HCEC 1CT (cell line): ENCODE measurements around the gene FRAT2.
"Not testable (repeated sequence)": the region's sequence is repeated elsewhere in the genome, so short reads cannot be mapped to it uniquely, and the experiment has no call there.

Source experiments
- DNase-seq: peaks from one replicate; pipeline ENCODE4 v3.0.0-alpha.2; 2017

The FRAT2 gene

DNA sequence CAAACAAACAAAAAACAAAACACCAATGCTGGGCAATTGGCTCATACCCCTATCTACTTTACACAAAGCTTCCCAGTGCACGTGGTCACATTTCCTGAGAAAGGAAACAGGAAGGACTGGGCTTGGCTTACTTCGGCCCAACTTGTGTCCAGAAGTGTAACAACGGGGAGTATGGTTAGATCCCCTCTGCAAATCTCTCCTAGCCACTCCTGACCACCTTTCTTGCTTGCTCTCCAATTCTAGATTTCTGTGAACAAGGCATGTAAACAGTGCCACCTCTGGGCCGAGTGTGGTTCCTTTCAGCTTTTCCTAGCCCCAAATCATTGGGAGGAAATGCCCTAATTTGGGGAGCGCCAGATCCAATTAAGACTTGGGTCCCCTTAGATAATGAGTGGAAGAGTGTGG is 21.0 kb upstream of the FRAT2 start:
- no peak for DNase-seq

DNA sequence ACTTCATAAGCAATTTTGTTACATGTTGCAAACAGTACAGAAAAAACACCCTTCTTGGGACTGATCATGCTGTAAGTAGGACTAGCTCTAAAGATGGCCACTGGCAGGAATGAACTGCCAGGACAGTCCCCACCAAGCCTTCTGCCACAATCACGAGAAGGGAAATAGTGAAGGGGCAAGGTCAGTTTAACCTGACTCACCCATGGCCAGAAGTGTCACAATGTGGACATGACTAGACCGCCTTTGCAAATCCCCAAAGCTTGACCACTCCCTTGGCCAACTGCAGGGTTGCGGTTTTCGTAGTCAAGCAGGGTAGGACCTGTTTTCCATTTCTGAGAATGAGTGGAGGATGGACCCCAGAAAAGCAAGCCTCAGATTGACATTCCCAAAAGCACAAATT is 19.4 kb upstream of the FRAT2 start:
- DNase-seq, result no peak

DNA sequence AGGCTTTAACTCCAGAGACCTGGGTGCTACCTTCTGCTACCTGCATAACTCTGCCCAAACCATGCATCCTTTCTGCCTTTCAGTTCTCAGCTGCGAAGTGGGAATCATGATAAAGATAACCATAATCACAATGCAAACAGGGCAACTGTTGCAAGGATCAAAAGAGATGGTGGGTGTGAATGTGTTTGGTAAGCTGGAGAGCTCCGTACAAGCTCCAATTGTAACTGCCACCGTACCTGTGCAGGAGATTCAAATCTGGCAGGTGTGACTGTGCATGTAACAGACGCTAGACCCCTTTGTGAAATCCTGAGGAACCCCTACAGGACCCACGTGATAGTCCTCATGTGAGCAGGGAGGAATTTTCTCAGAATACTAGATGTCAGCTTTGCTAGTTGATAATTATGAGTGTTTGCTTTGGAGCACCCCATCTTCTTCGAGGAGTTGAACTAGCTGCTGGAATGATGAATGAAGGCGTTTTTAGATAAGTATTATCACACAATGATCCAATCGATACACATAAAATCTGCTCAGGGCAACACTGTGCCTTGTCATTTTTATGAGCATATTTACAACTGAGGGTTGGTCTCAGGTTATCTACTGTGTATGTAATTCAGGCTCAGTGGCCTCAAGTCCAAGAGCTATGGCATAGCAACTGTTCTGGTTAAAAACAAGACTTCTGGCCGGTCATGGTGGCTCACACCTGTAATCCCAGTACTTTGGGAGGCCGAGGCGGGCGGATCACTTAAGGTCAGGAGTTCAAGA is 15.4 kb upstream of the FRAT2 start:
- DNase-seq, result no peak

DNA sequence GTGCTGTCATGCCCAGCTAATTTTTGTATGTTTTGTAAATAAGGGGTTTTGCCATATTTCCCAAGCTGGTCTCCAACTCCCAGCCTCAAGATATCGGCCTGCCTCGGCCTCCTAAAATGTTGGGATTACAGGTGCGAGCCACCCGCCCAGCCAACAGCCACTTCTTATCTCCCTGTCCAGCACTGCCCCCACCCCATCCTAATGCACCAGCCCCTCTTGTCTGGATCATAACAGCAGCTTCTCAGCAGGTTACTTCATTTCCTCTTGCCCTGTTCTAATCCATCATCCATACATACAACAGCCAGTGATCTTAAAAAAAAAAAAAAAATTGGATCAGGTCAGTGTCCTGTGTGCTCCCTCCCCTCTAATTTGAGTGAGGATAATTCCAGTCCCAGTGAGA is 12.8 kb upstream of the FRAT2 start:
- no peak for DNase-seq

DNA sequence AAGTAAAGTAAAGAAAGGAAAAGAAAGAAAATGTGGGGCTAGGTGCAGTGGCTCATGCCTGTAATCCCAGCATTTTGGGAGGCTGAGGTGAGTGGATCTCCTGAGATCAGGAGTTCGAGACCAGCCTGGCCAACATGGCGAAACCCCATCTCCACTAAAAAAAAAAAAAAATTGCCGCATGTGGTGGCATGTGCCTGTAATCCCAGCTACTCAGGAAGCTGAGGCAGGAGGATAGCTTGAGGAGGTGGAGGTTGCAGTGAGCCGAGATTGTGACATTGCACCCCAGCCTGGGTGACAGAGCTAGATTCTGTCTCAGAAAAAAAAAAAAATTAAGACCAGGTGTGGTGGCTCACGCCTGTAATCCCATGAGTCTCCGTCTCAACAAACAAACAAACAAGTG is 9.1 kb upstream of the FRAT2 start:
- not testable (repeated sequence) for DNase-seq

DNA sequence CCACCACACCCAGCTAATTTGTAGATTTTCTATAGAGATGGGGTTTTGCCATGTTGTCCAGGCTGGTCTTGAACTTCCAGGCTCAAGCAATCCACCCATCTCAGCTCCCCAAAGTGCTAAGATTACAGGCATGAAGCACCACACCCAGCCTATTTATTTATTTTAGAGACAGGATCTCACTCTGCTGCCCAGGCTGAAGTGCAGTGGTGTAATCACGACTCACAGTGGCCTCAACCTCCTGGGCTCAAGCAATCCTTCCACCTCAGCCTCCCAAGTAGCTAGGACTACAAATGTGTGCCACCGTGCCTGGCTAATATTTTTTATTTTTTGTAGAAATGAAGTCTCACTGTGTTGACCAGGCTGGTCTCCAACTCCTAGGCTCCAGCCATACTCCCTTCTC is 6.9 kb upstream of the FRAT2 start:
- DNase-seq, result no peak

DNA sequence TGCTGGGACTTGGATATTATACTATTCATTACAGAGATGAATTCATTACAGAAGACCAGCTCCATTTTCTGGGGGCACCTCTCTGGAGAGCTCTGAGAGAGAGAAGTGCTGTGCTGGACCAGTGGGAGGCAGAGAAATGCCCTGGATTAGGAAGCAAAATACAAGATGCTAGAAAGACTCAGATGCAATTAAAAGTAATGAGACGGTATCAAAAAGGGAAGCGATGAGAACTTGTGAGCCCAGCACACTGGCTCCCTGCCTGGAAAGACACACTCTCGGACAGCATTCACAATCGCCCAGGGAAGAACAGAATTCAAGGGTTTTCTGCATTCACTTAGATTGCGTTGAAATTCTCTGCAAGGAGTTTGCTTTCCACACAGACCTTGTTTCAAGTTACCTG is 3.5 kb upstream of the FRAT2 start:
- no peak for DNase-seq

DNA sequence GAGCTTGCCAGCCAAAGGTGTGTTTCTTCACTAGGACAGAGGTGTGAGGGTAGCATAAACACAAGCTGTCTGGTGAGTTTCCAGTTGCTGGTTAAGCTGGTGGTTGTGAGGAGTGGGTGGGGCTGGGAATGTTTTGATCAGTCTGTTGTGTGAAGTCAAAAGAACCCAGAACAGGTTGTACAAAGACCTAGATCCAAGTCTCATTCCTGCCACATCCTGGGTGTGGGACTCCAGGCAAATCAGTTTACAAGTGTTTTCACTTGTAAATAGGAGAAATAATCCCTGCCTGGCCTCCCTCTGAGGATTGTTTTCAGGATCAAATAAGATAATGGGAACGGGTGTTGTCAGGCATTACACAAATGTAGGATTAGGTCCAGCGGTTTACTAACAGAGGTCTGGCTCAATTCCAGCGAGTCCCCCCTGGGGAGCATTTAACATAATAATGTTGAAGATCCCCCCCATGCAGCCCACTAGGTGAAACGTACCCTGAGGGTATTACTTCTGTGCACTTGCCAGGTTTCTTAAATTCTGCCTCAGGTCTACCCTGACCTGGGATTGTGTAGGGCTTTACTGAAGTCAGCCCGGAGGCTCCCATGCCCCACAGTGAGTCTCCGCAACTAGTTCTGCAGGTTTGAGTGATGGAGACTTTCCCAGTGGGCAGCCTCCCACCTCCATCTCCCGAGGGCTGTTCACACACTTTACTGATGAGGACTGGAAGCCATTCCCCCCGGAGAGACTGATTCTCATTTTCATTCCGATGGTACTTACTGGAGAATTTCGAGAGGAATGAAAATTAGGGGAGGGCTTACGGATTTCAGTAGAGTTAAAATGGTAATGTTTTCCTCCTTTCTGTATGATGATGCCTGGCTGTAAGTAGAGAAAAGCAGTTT is 2.7 kb upstream of the FRAT2 start:
- DNase-seq, result no peak

DNA sequence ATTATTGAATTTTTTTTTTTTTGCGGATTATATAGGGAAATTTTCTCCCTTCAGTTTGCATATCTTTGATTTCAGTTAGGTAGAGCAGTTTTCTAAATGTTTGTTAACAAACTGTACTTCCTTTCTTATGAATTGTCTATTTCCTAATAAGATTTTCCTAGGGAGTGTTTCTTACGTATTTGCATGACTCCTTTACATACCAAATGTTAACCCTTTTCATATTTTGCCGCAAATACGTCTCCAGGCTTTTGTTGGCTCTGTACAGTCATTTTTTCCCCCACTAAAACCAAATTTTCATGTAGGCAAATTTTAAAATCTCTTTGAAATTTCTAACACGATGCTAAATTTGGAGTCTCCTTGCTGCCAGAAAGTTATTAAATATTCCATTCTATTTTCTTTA is 1.9 kb upstream of the FRAT2 start:
- DNase-seq, result peak; percentile 27

DNA sequence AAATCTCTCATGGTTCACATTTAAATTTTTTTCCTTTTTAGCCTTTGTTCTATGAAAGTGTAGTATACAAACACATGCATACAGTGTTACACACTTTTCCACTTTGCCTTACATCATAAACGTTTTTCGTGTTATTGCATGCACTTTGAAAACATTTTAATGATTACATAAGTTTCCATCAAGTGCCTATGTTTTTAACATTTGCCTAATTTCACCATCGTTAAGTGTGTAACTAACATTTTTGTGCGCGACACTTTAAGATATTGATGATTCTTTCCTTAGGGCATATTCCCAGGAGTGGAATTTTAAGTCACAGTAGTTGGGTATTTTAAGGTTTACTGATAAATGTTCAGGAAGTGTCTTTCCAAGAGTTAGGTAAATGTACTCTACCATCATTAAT is 1.5 kb upstream of the FRAT2 start:
- no peak for DNase-seq

DNA sequence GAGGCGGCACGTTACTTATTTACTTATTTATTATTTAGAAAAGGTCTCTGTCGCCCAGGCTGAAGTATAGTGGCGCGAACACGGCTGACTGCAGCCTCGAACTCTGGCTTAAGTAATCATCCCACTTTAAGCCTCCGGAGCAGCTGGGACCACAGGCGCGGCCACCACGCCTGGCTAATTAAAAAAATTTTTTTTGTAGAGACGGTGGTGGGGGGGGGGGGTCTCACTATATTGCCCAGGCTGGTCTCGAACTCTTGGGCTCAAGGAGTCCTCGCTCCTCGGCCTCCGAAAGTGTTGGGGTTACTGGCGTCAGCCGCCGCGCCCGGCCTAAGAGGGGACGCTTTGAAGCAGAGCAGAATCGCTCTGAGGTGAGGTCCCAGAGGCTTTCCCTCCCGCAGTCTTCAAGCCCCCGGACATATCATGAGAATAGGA is 675 bp upstream of the FRAT2 start:
- no peak for DNase-seq

DNA sequence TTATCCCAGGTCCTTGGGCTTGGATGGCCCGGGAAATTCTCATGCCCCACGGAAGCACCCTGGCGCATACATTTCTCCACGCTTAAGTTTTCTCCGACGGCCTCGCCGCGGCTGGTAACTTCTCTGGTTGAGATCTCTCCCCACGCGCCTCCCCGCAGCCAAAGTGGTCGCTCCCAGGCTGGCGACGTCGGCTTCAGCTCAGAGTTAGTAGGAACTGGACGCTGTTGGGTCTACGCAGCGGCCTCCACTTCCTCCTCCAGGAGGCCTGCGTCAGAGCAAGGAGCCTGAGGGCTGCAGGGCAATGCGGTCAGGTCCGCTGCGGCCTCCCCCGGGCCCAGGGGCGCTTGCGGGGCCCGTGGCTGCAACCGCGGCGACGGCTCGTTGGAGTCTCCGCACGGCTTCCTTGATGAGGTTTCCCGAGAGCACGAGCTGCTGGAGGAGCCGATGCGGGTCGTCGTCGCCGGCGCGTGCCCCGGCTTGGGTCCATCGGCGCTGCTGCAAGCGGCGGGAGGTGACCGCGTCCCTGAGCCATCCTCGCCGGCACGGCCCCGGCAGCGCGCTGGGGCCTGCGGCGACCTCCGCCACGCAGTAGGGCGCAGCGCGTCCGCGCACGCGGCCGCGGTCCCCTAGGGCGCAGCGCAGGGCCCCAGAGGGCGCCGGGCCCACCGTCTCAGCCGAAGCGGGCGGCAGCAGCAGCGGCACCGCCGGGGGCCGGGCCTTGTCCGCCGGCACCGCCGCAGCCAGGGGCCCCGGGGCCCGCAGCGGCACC is 744 bp downstream of the FRAT2 start:
- DNase-seq, result peak; percentile 52

DNA sequence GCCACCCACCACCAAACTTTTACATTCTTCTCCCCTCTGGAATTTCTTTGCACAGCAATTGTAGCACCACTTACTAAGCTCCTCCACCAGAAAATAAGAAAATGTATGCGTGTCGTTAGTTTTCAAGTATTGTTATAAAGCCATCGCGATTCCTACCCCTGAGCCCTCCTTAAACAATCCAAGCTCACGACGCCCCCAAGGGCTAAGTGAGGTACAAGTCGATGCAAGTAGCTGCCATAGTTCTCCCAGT is 1.3 kb downstream of the FRAT2 start:
- peak; percentile 37 for DNase-seq

DNA sequence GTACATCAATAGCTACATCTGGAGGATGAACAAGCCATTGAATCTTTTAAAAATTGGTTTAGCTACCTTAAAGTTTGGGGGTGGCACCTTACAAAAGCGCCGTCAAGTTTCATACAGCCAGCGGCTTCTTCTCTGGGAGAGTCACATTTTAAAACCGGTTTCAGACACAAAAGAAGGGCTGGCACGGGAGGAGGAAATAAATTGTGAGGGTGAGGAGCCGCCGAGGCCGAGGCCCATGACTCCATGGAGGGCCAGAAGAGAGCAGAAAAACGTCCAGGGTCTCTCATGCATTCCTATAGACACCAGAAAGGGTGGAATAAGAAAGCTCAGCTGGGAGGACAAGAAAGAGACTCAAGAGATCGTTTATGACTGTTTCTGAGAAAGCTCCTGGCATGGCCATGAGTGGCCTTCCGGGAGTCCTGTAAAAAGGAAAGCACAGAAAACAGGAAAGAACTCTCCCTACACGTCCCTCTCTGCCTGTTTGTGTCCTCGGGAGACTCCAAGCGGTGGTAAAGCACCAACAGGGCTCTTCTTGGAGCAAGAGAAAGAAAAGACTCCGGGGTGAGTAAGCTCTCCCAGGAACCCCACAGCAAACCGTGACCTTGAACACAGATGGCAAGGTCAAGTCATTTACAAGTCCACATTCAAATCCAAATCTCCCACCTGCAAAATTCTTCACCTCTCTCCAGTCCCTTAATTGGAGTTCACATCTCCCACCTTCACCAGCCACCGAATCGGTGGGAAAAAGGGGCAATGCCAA is 1.8 kb downstream of the FRAT2 start:
- DNase-seq, result peak; percentile 87

DNA sequence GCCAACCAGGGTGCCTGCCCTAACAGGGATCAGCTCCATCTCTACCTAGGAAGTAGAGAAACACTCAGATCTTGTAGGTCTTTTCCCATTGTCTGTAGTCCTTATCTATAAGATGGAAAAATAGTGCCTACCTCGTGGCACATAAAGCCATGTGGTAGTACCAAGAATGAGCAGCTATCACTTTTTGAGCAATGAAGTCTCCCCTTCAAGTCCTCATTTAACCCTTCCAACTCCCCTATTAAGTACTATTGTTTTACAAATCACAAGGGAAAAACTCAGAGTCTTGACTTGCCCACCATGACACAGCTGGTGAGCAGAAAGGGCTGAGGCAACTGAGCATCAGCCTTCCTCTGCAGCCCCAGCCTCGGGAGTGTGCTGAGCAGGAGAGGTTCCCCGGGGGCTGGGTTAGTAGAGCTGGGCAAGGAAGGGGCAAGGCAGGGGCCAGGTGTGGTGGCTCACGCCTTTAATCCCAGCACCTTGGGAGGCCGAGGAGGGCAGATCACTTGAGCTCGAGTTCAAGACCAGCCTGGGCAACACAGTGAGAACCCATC is 3.3 kb downstream of the FRAT2 start:
- no peak for DNase-seq

DNA sequence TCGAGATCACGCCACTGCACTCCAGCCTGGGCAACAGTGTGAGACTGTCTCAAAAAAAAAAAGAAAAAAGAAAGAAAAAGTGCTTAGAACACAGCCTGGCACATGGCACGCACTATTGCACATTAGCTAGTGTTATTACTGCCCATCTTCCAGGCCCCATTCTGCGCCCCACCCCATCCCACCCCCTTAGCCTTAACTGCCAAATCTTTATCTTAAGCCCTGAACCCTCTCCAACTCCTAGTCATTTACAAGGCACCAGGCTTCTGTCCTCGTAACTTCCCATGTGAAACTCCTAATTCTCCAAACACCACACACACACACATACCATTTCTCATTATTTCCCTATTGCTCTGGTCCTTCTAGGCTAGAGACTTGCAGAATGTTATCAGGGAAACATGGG is 4.8 kb downstream of the FRAT2 start:
- no peak for DNase-seq

DNA sequence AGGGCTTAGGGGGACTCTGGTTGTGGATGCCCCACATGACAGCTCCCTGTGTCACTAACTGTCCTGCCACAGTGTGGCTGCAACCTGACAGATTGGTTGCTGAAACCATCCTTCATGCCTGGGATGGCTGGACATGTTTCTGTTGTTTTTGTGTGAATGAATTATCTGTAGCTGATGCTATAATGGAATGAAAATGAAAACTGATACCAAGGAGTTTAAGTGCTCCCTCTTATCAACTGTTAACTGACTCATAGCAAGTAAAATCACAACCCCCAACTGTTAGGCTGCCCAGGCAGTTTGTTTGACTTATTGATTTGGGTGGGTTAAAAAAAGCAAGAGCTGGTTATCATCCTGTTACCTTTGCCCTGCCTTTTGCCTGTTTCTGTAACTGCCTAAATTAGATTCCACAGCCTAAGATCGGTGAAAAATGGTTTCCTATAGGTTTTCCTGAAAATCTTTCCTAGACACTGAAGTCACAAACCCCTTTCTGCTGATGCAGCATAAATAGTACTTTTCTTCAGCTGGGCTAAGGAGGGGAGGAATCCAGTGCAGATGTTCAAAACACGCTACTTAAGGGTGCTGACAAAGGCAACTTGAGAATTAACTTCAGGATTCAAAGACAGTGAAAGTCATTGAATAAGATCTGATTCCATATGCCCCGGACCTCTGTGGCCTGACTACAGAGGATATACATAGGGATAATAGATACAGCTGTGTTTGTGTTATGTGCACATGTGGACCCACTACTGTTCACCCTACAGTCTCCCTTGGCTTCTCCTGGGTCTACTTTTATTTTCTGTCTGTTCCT is 5.7 kb downstream of the FRAT2 start:
- DNase-seq, result no peak

DNA sequence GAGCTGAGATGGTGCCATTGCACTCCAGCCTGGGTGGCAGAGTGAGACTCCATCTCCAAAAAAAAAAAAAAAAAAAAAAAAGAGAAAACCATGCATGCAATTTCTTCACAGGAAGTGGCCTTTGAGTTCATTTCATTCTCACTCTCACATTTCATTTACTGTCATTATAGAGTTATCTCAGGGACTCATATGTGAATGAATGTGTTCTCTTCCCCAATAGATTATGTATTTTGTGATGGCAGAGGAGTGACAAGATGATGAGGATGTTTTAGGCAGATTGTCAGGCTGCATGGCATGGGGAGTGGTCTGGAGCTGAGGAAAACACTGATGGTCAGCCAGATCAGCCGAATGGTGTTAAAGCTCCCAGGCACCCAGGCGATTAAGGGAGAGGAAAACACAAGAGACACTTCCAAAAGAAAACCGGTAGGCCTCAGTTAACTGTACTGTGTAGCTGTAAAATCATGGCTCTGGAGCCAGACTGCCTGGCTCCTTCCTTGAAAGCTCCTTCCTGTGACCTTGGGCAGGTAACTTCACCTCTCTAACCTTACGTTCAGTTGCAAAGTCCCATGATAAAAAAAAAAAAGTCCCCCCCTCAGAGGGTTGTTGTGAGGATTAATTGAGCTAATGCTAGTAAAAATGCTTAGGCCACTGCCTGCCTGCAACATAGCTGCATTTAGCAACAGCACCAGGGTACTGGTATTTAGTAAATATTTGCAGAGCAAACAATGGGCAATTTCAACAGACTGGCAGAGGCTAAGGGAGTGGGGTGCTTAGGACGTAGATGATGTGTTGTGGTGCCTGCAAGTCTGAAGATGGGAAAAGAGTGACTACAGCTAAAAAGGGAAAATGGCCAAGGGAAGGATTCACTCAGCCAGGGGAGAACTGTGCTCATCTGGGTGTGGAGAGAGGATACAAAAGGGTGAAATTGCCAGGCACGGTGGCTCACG is 6.9 kb downstream of the FRAT2 start:
- DNase-seq, result no peak

DNA sequence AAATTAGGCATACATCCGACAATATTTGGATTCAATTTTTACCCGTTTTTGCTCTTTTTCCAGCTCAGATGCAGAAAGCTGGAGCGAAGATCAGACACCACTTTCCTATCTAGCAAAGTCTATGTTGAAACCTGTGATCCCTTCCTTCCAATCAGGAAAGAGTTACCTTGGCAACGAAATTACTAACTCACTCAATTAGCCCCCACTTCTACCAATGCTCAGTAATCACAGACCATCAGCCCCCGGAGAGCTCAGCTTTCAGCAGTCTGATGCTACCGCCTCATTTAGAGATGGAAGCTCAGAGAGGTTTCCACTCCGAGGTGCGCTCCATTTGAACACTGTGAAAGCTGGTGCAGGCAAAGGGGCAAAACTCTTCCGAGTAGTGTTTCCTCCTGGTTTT is 8.8 kb downstream of the FRAT2 start:
- no peak for DNase-seq

DNA sequence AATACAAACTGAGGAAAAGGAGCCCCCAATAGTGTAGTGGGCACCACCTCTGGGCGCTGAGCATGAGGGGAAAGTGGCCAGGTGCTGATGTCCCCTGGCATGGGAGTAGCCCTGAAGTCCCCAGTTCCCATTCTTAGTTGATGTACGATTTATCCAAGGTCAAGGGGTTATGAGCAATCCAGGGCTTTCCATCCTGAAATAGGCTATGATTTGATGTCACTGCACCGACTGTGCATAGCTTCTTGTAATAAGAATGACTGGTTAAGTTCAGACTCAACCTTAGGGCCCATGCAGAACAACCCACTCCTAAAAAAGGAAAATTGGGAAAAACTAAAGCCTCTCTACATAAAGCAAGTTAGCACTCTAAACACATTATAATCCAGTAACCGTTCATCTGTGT is 11.0 kb downstream of the FRAT2 start:
- no peak for DNase-seq

DNA sequence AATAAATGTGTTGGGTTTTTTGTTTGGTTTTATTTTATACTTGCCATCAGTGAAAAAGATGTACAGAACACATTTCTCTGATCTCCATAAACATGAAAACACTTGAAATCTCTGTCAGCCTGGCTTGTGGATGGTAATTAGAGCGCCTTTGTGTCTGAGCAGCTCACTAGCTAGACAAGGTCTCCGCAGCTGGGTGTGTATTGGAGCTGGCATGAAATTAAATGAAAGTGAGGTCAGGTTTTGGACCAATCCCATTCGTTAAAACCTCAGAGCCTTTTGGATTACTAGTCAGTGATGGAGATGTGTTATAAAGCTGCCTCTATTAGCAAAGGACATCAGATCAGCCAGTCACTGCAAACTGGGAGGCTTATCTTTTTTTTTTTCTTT is 12.7 kb downstream of the FRAT2 start:
- no peak for DNase-seq
